Measurements from ENCODE around the gene RAPH1.

The RAPH1 gene

DNA sequence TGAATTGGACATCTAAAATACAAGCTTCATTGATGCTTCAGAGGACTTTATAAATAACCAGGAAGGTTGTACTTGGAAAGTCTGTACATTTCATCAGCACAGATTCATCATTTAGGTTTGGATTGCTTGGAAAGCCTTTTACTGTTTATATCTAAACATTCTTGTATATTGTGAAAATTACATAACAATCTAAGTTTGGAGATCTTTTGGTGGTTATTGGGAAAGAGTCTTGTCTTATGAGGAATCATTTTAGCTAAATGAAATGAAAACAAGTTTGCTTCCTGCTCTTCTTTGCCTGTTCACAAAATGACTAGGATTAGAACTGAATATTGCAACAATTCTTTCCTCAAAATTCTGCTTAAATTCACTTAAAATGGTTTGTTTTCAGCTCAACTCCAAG, 127.6 kb downstream of the RAPH1 start:
- no peak for DNase-seq
- Histone ChIP-seq H3K4me1 (peaks cover 0 to 10% (median 5%) of the 10 kb centered on the region in 4 donors), H3K9me3 (no peaks in the 10 kb centered on the region), H3K27me3 (no peaks in the 10 kb centered on the region), H3K27ac (no peak overlapping the region), H3K4me3 (no peak overlapping the region), H3K36me3 (peaks cover 9 to 40% (median 29%) of the 10 kb centered on the region in 3 donors)
- TF ChIP-seq CTCF (IDR thresholded peaks at IDR 0.05): no peak
- intact Hi-C loops (cut with DNase I; ENCODE audit: low total_unique reads): no loop called here

GRCh38 chr2:203404996-203405395, 130.1 kb downstream of the RAPH1 start:
- Histone ChIP-seq H3K9me3 (no peaks in the 10 kb centered on the region), H3K4me1 (no peaks in the 10 kb centered on the region), H3K4me3 (no peak overlapping the region), H3K36me3 (peaks cover 4 to 46% (median 30%) of the 10 kb centered on the region in 3 donors), H3K27ac (no peak overlapping the region), H3K27me3 (no peaks in the 10 kb centered on the region)
- intact Hi-C loops (cut with DNase I; ENCODE audit: low total_unique reads): no loop called here
- no peak for TF ChIP-seq CTCF (IDR thresholded peaks at IDR 0.05)
- no peak for DNase-seq

DNA sequence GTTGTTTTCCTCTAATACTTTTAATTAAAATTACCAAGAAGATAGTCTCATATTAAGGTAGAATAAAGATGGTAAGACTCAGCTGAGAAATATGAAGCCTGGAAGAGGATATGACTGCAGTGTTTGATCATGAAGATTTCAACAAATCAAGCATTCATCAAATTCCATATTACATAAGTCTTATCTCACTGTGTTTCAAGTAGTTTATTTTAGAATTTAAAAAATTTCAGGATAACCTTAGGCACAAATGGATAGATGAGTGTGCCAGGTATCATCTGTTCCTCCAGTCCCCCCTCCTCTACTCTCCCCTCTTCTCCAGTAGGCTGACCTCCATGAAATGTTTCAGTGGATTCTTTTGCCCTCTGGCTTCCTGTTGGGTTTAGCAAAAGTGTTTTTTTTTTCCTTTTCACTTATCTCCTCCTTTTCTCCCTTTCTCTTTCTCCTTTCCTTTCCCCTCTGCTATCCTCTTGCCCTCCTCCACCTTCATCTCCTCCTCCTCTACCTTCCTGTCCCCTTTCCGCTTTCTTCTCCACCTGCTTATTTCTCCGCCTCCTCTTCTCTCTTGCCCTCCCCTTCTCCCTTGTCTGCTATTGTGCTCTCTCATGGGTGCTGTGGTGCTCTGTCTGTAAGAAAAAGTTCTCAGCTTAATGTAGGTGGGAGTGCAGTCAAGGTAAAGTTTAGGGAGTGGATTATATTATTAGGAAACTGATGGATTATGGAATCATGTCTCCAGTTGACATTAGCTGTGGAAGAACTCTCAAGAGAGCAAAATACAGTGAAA, 134.1 kb downstream of the RAPH1 start:
- intact Hi-C loops (cut with DNase I; ENCODE audit: low total_unique reads): no loop called here
- Histone ChIP-seq H3K27ac (no peak overlapping the region), H3K27me3 (no peaks in the 10 kb centered on the region), H3K9me3 (no peaks in the 10 kb centered on the region), H3K36me3 (peaks cover 0 to 28% (median 25%) of the 10 kb centered on the region in 3 donors), H3K4me1 (no peaks in the 10 kb centered on the region), H3K4me3 (no peak overlapping the region)
- no peak for TF ChIP-seq CTCF (IDR thresholded peaks at IDR 0.05)
- no peak for DNase-seq

- no peak for DNase-seq
- Histone ChIP-seq H3K4me3 (no peak overlapping the region), H3K36me3 (peaks cover 0 to 32% (median 27%) of the 10 kb centered on the region in 3 donors), H3K4me1 (no peaks in the 10 kb centered on the region), H3K9me3 (no peaks in the 10 kb centered on the region), H3K27me3 (no peaks in the 10 kb centered on the region), H3K27ac (no peak overlapping the region)
- intact Hi-C loops (cut with DNase I; ENCODE audit: low total_unique reads): no loop called here
- no peak for TF ChIP-seq CTCF (IDR thresholded peaks at IDR 0.05)
These were observed 136.1 kb downstream of the RAPH1 start for GRCh38 chr2:203399031-203399430.

- DNase-seq: no peak
- H3K27ac ChIP-seq: no peak overlapping the region
- no peaks in the 10 kb centered on the region for H3K4me1 ChIP-seq
- H3K4me3 ChIP-seq: no peak overlapping the region
- intact Hi-C loops (cut with DNase I; ENCODE audit: low total_unique reads): no loop called here
- TF ChIP-seq CTCF (IDR thresholded peaks at IDR 0.05): no peak
- H3K9me3 ChIP-seq: no peaks in the 10 kb centered on the region
- H3K36me3 ChIP-seq: peaks cover 0 to 24% (median 14%) of the 10 kb centered on the region in 3 donors
- no peaks in the 10 kb centered on the region for H3K27me3 ChIP-seq
These were observed 138.4 kb downstream of the RAPH1 start for GRCh38 chr2:203396667-203397066.

Measured in tibial artery (tissue), 4 donors.